ENCODE data around the gene PSMA5. TPM values are rescaled to one million over a fixed set of nuclear protein-coding genes. Genes with fewer than 3 reads are reported as not detected.
A peak's percentile ranks its signal among the peaks of the same experiment; 100 is the strongest.

The PSMA5 gene
- total and polyA plus RNA-seq, 2 of the 13 experiments (the other 11 are each of a cell fraction or from before 2014, with no cell fraction given): 140 to 169 TPM

DNA sequence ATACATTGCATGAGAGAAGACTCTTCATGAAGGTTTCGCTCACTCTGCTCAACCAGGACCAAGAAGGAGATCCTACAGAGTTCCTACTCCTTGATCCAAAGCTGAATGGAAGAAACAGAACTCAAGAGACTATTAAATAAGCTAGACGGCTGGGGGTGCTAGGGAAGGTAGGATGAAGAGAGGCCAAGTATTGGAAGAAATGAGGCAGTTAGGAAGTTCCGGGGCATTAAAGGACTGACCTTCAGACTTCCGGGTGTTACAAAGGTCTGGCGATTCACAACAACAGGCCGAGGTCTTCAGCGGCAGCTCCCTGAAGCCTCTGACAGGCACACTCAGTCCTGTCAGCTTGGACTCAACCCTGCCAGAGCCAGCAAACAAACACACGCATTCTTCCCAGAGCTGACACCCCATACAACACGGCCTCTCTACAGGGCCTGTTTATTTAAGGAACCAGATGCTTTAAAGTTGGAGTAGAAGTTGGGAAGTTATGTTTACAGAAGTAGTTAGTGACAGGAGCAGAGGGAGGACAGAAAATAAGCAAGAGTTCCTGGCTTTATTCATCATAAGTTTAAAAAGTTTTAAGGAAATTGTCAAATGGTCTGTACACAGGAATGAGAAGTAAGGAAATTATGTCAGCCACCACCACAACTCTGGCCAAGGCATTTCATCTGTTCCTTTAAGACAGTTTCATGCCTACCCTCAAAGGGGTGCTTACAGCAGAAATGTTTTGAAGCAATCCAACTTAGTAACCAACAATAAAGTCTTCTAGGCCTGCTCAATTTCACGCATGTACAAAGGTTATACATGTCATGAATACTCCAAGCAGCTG lies 33.2 kb downstream of the PSMA5 start (continued):
- TF ChIP-seq, protein P1, sequence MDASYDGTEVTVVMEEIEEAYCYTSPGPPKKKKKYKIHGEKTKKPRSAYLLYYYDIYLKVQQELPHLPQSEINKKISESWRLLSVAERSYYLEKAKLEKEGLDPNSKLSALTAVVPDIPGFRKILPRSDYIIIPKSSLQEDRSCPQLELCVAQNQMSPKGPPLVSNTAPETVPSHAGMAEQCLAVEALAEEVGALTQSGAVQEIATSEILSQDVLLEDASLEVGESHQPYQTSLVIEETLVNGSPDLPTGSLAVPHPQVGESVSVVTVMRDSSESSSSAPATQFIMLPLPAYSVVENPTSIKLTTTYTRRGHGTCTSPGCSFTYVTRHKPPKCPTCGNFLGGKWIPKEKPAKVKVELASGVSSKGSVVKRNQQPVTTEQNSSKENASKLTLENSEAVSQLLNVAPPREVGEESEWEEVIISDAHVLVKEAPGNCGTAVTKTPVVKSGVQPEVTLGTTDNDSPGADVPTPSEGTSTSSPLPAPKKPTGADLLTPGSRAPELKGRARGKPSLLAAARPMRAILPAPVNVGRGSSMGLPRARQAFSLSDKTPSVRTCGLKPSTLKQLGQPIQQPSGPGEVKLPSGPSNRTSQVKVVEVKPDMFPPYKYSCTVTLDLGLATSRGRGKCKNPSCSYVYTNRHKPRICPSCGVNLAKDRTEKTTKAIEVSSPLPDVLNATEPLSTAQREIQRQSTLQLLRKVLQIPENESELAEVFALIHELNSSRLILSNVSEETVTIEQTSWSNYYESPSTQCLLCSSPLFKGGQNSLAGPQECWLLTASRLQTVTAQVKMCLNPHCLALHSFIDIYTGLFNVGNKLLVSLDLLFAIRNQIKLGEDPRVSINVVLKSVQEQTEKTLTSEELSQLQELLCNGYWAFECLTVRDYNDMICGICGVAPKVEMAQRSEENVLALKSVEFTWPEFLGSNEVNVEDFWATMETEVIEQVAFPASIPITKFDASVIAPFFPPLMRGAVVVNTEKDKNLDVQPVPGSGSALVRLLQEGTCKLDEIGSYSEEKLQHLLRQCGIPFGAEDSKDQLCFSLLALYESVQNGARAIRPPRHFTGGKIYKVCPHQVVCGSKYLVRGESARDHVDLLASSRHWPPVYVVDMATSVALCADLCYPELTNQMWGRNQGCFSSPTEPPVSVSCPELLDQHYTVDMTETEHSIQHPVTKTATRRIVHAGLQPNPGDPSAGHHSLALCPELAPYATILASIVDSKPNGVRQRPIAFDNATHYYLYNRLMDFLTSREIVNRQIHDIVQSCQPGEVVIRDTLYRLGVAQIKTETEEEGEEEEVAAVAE (CRISPR knock-in tag; IDR thresholded peaks at IDR 0.05; ENCODE audit: borderline replicate concordance): peak; percentile 66; the same call in 1 of the 2 replicates
- TF ChIP-seq, protein P2, sequence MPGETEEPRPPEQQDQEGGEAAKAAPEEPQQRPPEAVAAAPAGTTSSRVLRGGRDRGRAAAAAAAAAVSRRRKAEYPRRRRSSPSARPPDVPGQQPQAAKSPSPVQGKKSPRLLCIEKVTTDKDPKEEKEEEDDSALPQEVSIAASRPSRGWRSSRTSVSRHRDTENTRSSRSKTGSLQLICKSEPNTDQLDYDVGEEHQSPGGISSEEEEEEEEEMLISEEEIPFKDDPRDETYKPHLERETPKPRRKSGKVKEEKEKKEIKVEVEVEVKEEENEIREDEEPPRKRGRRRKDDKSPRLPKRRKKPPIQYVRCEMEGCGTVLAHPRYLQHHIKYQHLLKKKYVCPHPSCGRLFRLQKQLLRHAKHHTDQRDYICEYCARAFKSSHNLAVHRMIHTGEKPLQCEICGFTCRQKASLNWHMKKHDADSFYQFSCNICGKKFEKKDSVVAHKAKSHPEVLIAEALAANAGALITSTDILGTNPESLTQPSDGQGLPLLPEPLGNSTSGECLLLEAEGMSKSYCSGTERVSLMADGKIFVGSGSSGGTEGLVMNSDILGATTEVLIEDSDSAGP (CRISPR knock-in tag; IDR thresholded peaks at IDR 0.05; ENCODE audit: borderline replicate concordance): peak; percentile 65
- peak; percentile 95 for TF ChIP-seq TARDBP (CRISPR knock-in tag; IDR thresholded peaks at IDR 0.05)
- TF ChIP-seq GZF1 (CRISPR knock-in tag; IDR thresholded peaks at IDR 0.05): no peak
- TF ChIP-seq NFE2L1 (CRISPR knock-in tag; IDR thresholded peaks at IDR 0.05; ENCODE audit: borderline replicate concordance): no peak
- no peak for TF ChIP-seq MAFG (CRISPR knock-in tag; IDR thresholded peaks at IDR 0.05)
- TF ChIP-seq DMAP1 (CRISPR knock-in tag; IDR thresholded peaks at IDR 0.05): peak; percentile 73; the same call in 1 of the 2 replicates
- TF ChIP-seq RARA (CRISPR knock-in tag; IDR thresholded peaks at IDR 0.05): peak; percentile 90
- TF ChIP-seq, protein P3, sequence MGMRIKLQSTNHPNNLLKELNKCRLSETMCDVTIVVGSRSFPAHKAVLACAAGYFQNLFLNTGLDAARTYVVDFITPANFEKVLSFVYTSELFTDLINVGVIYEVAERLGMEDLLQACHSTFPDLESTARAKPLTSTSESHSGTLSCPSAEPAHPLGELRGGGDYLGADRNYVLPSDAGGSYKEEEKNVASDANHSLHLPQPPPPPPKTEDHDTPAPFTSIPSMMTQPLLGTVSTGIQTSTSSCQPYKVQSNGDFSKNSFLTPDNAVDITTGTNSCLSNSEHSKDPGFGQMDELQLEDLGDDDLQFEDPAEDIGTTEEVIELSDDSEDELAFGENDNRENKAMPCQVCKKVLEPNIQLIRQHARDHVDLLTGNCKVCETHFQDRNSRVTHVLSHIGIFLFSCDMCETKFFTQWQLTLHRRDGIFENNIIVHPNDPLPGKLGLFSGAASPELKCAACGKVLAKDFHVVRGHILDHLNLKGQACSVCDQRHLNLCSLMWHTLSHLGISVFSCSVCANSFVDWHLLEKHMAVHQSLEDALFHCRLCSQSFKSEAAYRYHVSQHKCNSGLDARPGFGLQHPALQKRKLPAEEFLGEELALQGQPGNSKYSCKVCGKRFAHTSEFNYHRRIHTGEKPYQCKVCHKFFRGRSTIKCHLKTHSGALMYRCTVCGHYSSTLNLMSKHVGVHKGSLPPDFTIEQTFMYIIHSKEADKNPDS (CRISPR knock-in tag; IDR thresholded peaks at IDR 0.05): no peak
- peak; percentile 57; the same call in 1 of the 2 replicates for TF ChIP-seq ZNF205 (CRISPR knock-in tag; IDR thresholded peaks at IDR 0.05)
- TF ChIP-seq HNRNPH1 (optimal IDR thresholded peaks at IDR 0.05; ENCODE audit: low read depth, low read length): no peak
- no peak for TF ChIP-seq PAWR (CRISPR knock-in tag; IDR thresholded peaks at IDR 0.05; ENCODE audit: borderline replicate concordance)
- peak; percentile 28; the same call in 1 of the 2 replicates for TF ChIP-seq SNAPC2 (CRISPR knock-in tag; IDR thresholded peaks at IDR 0.05)
- TF ChIP-seq EEA1 (CRISPR knock-in tag; IDR thresholded peaks at IDR 0.05; ENCODE audit: borderline replicate concordance): no peak
- TF ChIP-seq, protein P4, sequence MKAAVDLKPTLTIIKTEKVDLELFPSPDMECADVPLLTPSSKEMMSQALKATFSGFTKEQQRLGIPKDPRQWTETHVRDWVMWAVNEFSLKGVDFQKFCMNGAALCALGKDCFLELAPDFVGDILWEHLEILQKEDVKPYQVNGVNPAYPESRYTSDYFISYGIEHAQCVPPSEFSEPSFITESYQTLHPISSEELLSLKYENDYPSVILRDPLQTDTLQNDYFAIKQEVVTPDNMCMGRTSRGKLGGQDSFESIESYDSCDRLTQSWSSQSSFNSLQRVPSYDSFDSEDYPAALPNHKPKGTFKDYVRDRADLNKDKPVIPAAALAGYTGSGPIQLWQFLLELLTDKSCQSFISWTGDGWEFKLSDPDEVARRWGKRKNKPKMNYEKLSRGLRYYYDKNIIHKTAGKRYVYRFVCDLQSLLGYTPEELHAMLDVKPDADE (CRISPR knock-in tag; IDR thresholded peaks at IDR 0.05): no peak
- peak; percentile 52 for TF ChIP-seq PHF5A (CRISPR knock-in tag; IDR thresholded peaks at IDR 0.05; ENCODE audit: low read depth, unreplicated experiment)
- TF ChIP-seq ZSCAN29 (CRISPR knock-in tag; conservative IDR thresholded peaks at IDR 0.05): peak; percentile 79; the same call in 1 of the 2 replicates
- no peak for TF ChIP-seq U2AF2 (IDR thresholded peaks at IDR 0.05; ENCODE audit: low read depth, low read length)
- no peak for TF ChIP-seq NFATC3 (CRISPR knock-in tag; IDR thresholded peaks at IDR 0.05)
- TF ChIP-seq IKZF4 (CRISPR knock-in tag; IDR thresholded peaks at IDR 0.05; ENCODE audit: borderline replicate concordance, low read depth, not compliant biosample characterization): peak; percentile 30
